Progenitor cell of endocrine pancreas (in vitro differentiated cells): ENCODE data around the gene MAPK9. TPM values are rescaled to one million over a fixed set of nuclear protein-coding genes. Genes with fewer than 3 reads are reported as not detected.

Experiments
- DNase-seq: peaks from one replicate; pipeline ENCODE4 v3.0.0; 2021; ENCODE audit warnings: low spot score; ENCODE audit not compliant: unreplicated experiment
- H3K27ac Mint-ChIP-seq: 2 replicates; pipeline ENCODE4 v1.8.0; 2021; ENCODE audit warnings: mild to moderate bottlenecking, moderate library complexity, mixed read lengths
- H3K27me3 Mint-ChIP-seq: 2 replicates; pipeline ENCODE4 v1.8.0; 2021; ENCODE audit warnings: mixed read lengths
- H3K36me3 Mint-ChIP-seq: 2 replicates; pipeline ENCODE4 v1.8.0; 2022; ENCODE audit warnings: mixed read lengths; ENCODE audit not compliant: insufficient read depth
- H3K4me1 Mint-ChIP-seq: 2 replicates; pipeline ENCODE4 v1.8.0; 2021; ENCODE audit warnings: low read depth, mixed read lengths
- H3K4me3 Mint-ChIP-seq: 2 replicates; pipeline ENCODE4 v1.8.0; 2021; ENCODE audit warnings: low read depth, mild to moderate bottlenecking, moderate library complexity, mixed read lengths
- H3K9me3 Mint-ChIP-seq: 2 replicates; pipeline ENCODE4 v1.8.0; 2021; ENCODE audit warnings: low read depth, mixed read lengths
- total RNA-seq: library from RNA; stranded (reverse); gene quantifications from 2 replicates; pipeline ENCODE4 v1.2.1, GENCODE V29; 2021
- TF ChIP-seq, protein P1 (sequence below): fragments of 200-600 bp; sonication (generic); IDR thresholded peaks from one replicate; pipeline ENCODE4 v1.5.0; 2021; ENCODE audit warnings: antibody characterized with exemption, mild to moderate bottlenecking; ENCODE audit not compliant: unreplicated experiment

MAPK9 gene
- total RNA-seq, 1 donor from 2014 or later: 51.2 TPM

DNA sequence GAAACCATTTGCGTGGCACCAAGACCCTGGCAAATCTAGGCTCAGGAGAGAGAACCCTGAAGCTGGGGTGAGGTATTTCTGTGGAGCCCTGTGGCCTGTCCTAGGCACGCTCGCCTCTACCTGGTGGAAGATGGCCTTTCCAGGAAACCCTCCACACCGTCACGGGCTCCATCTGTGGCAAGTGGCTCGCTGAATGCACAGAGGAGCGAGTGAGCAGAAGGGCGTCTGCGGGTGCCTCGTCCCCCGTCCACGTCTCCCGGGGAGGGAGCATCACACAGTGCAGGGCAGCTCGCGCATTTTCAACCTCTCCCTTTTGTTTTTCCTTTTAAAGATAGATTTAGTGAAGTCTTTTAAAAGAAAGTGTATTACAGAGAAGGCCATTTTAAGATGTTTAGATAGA lies 57.6 kb downstream of the MAPK9 start:
- H3K4me1 Mint-ChIP-seq: peaks cover 1% of the 10 kb centered on the region
- no peak overlapping the region for H3K27ac Mint-ChIP-seq
- no peaks in the 10 kb centered on the region for H3K9me3 Mint-ChIP-seq
- H3K36me3 Mint-ChIP-seq: peaks cover 17% of the 10 kb centered on the region
- H3K27me3 Mint-ChIP-seq: no peaks in the 10 kb centered on the region
- no peak overlapping the region for H3K4me3 Mint-ChIP-seq
- TF ChIP-seq, protein P1, sequence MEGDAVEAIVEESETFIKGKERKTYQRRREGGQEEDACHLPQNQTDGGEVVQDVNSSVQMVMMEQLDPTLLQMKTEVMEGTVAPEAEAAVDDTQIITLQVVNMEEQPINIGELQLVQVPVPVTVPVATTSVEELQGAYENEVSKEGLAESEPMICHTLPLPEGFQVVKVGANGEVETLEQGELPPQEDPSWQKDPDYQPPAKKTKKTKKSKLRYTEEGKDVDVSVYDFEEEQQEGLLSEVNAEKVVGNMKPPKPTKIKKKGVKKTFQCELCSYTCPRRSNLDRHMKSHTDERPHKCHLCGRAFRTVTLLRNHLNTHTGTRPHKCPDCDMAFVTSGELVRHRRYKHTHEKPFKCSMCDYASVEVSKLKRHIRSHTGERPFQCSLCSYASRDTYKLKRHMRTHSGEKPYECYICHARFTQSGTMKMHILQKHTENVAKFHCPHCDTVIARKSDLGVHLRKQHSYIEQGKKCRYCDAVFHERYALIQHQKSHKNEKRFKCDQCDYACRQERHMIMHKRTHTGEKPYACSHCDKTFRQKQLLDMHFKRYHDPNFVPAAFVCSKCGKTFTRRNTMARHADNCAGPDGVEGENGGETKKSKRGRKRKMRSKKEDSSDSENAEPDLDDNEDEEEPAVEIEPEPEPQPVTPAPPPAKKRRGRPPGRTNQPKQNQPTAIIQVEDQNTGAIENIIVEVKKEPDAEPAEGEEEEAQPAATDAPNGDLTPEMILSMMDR: no peak
- DNase-seq: no peak

DNA sequence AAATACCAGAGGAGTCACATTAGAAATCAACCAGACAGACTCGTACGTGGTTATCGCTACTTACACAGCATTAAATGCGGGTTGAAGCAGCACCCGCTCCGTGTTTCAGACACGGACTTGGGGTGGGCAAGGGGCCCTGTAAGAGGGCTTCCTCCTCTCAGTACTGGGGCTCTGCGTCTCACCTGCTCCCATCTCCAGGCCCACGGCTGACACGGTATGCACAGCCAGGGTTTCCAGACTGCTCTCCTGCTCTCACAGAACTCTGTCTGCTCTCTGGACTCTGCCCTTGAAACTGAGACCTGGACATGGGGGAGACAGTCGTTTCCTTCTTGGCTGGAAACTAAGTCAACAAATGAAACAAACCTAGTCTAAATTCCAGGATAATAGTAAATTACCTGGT lies 58.2 kb downstream of the MAPK9 start:
- Mint-ChIP-seq H3K27ac (no peak overlapping the region), H3K4me3 (no peak overlapping the region), H3K36me3 (peaks cover 17% of the 10 kb centered on the region), H3K4me1 (peaks cover 1% of the 10 kb centered on the region), H3K9me3 (no peaks in the 10 kb centered on the region), H3K27me3 (no peaks in the 10 kb centered on the region)
- no peak for DNase-seq
- TF ChIP-seq, protein P1: no peak

DNA sequence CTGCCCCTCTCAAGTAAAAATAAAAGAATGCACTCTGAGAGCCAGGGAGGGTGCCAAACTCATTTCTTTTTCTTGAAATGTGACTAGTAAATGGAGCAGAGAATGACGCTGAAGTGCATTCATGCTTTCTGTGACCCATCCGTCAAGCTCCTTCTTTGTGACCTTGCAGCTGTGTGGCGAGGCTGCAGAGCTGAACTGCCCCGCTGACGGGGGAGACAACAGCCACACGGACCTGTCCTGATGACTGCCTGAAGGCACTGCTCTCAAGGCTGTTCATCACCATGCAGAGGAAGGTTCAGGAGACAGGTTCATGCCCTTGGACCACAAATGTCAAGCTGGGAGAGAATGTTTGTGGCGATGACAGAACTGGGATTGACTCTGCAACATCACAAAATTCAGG lies 61.9 kb downstream of the MAPK9 start:
- H3K27me3 Mint-ChIP-seq: no peaks in the 10 kb centered on the region
- TF ChIP-seq, protein P1: no peak
- DNase-seq: no peak
- H3K27ac Mint-ChIP-seq: no peak overlapping the region
- no peak overlapping the region for H3K4me3 Mint-ChIP-seq
- H3K4me1 Mint-ChIP-seq: no peaks in the 10 kb centered on the region
- peaks cover 11% of the 10 kb centered on the region for H3K9me3 Mint-ChIP-seq
- H3K36me3 Mint-ChIP-seq: peaks cover 33% of the 10 kb centered on the region

DNA sequence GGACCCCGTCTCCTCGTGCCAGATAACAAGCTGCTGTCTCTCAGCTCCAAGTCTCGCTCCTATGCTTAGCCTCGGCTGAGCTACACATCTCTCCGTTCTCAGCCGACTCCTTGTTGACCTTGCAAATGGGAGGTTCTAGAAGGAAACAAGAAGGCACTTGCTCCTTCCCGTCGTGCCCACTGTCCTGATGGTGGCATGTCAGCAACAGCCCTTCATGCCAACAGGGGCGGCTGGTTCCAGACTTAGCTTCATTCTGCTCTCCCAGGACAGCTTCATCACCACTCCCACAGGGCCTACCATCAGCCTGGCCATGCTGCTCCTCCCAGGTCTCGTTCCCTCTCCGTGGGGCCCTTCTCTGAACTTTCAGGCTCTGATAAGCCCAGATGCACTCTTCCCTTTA lies 69.8 kb downstream of the MAPK9 start:
- H3K4me1 Mint-ChIP-seq: no peaks in the 10 kb centered on the region
- H3K4me3 Mint-ChIP-seq: no peak overlapping the region
- no peaks in the 10 kb centered on the region for H3K27me3 Mint-ChIP-seq
- no peak overlapping the region for H3K27ac Mint-ChIP-seq
- H3K9me3 Mint-ChIP-seq: peaks cover 52% of the 10 kb centered on the region
- TF ChIP-seq, protein P1: no peak
- H3K36me3 Mint-ChIP-seq: peaks cover 40% of the 10 kb centered on the region
- no peak for DNase-seq

DNA sequence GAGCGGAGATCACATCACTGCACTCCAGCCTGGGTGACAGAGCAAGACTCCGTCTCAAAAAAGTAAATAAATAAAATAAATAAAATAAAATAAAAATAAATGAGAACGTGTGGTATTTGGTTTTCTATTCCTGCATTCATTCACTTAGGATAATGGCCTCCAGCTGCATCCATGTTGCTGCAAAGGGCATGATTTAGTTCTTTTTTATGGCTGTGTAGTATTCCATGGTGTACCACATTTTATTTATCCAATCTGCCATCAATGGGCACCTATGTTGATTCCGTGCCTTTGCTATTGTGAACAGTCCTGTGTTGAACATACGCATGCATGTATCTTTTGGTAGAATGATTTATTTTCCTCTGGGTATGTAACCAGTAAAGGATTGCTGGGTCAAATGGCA lies 74.1 kb downstream of the MAPK9 start:
- Mint-ChIP-seq H3K4me3 (no peak overlapping the region), H3K27me3 (peaks cover 5% of the 10 kb centered on the region), H3K36me3 (peaks cover 17% of the 10 kb centered on the region), H3K4me1 (no peaks in the 10 kb centered on the region), H3K27ac (no peak overlapping the region), H3K9me3 (peaks cover 34% of the 10 kb centered on the region)
- TF ChIP-seq, protein P1: no peak
- no peak for DNase-seq
